Measurements from ENCODE around the gene SLC17A1. TPM values are rescaled to one million over a fixed set of nuclear protein-coding genes. Genes with fewer than 3 reads are reported as not detected.

Gene SLC17A1
- total and polyA plus RNA-seq, 2 of the 4 experiments (the other 2 are of a cell fraction): not detected

- Histone ChIP-seq H3K18ac (ENCODE audit: low read depth, low read length) (no peak overlapping the region), H3K79me1 (ENCODE audit: low read depth in 1 of 2, low read length in 2 of 2) (no peaks in the 10 kb centered on the region), H3K4me2 (ENCODE audit: low read depth, low read length) (no peak overlapping the region), H4K20me1 (ENCODE audit: insufficient read depth, low read length) (no peaks in the 10 kb centered on the region), H2BK120ac (ENCODE audit: low read depth, low read length) (no peak overlapping the region), H4K8ac (ENCODE audit: low read depth in 2 of 2, low read length in 2 of 2) (no peak overlapping the region), H3K23ac (ENCODE audit: low read depth, low read length) (no peak overlapping the region), H2AK5ac (ENCODE audit: low read depth, low read length) (no peak overlapping the region), H2AFZ (replicated peaks; ENCODE audit: low read length, poor library complexity) (no peak overlapping the region), H3K9me1 (ENCODE audit: insufficient read depth, low read length) (no peaks in the 10 kb centered on the region), H3K9ac (ENCODE audit: low read depth, low read length) (no peak overlapping the region), H2BK15ac (ENCODE audit: low read depth, low read length) (no peak overlapping the region), H3K14ac (replicated peaks; ENCODE audit: low read depth, low read length) (no peak overlapping the region), H2BK20ac (ENCODE audit: low read depth, low read length) (no peak overlapping the region), H3K4me3 (ENCODE audit: insufficient read depth, low read depth, low read length) (no peak overlapping the region), H2AK9ac (replicated peaks; ENCODE audit: low read depth, low read length, poor library complexity) (no peak overlapping the region), H3K9me3 (ENCODE audit: control insufficient read depth, insufficient read depth, low read length) (no peaks in the 10 kb centered on the region), H3K27ac (ENCODE audit: insufficient read depth, low read length) (no peak overlapping the region), H3K4ac (ENCODE audit: low read depth, low read length) (no peak overlapping the region), H3K36me3 (ENCODE audit: control insufficient read depth, insufficient read depth, low read length) (no peaks in the 10 kb centered on the region), H4K91ac (ENCODE audit: insufficient read depth, low read depth, low read length) (no peak overlapping the region), H3K27me3 (ENCODE audit: control insufficient read depth, insufficient read depth, low read length) (no peaks in the 10 kb centered on the region), H3K4me1 (ENCODE audit: control insufficient read depth, insufficient read depth, low read length) (no peaks in the 10 kb centered on the region), H4K5ac (ENCODE audit: low read depth, low read length) (no peak overlapping the region), H3K56ac (ENCODE audit: extremely low read depth, insufficient read depth, low read length) (no peak overlapping the region), H2BK5ac (ENCODE audit: low read depth, low read length, poor library complexity, severe bottlenecking) (no peak overlapping the region)
- ATAC-seq (ENCODE audit: low read depth) (no peak), DNase-seq (no peak)
- intact Hi-C loops (cut with micrococcal nuclease) (no loop called here), in situ Hi-C loops (cut with MboI; ENCODE audit: low sequenced_read_pairs) (no loop called here), dilution Hi-C loops (cut with HindIII; ENCODE audit: low sequenced_read_pairs, unreplicated experiment) (no loop called here)
- CTCF ChIA-PET: interaction anchor here (0.6 kb wide), 1 partner anchor 29 kb away, joined by 3 read pairs; no protein-coding TSS in a partner anchor
- BruUV-seq (replicated peaks): no TSS peak
- WGBS, 2 experiments (ENCODE audit: extremely low coverage in 2 of 2, insufficient read length in 1 of 2): no CpG with 5 or more reads among the region's 1 CpG
- POLR2A ChIA-PET (ENCODE audit: unreplicated experiment): no interaction called here
- no peak for TF ChIP-seq POLR2A (IDR thresholded peaks at IDR 0.05; ENCODE audit: low read depth, low read length)
Measured at GRCh38 chr6:25834950-25835349, 3.1 kb upstream of the SLC17A1 start.
